Cardiac fibroblast (primary cell): ENCODE results near the gene MYO16.

Experiments used
- DNase-seq, 2 donors: peaks; one replicate each; pipeline versions ENCODE4 v3.0.0 to v3.0.0-alpha.2; 2010; ENCODE audit warnings: low read depth in 2 of 2
- H3K4me3 ChIP-seq, 2 donors: replicated peaks in 1 of 2; 1 replicate in 1 of 2; 2 replicates in 1 of 2; pipeline ENCODE4 v1.5.1; 2011; ENCODE audit warnings: low read depth in 2 of 2, low read length in 2 of 2, mild to moderate bottlenecking in 2 of 2, moderate library complexity in 1 of 2
- CTCF ChIP-seq: IDR thresholded peaks from one replicate; pipeline ENCODE4 v1.5.1; 2011; ENCODE audit warnings: low read depth, mild to moderate bottlenecking, low read length, inconsistent platforms

MYO16 gene

GRCh38 chr13:108711386-108711785 lies 82.0 kb downstream of the MYO16 start:
- no peak overlapping the region for H3K4me3 ChIP-seq
- TF ChIP-seq CTCF: no peak
- no peak for DNase-seq

DNA sequence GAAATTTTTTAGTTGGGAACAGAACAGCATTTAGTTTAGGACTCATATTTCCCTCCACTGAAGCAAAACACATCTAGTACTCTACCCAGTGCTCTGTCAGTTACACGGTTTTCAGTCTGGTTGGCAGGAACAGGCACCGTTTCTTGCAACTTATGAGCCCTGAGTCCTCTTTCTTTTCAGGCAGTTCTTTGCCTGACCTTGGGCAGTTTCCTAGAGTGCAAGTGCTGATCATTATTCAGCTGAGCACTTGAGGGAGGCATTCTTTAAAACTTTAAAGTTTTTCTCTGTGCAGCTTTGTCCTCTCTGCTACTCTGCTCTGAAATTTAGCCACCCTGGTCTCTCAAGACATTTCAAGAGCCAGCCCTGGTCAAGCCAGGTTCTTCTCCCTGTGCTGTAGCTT lies 96.1 kb downstream of the MYO16 start:
- no peak for DNase-seq
- TF ChIP-seq CTCF: no peak
- no peak overlapping the region for H3K4me3 ChIP-seq

- no peak for DNase-seq
- no peak overlapping the region for H3K4me3 ChIP-seq
- TF ChIP-seq CTCF: no peak
Measured at GRCh38 chr13:108728370-108728769, 99.0 kb downstream of the MYO16 start.

DNA sequence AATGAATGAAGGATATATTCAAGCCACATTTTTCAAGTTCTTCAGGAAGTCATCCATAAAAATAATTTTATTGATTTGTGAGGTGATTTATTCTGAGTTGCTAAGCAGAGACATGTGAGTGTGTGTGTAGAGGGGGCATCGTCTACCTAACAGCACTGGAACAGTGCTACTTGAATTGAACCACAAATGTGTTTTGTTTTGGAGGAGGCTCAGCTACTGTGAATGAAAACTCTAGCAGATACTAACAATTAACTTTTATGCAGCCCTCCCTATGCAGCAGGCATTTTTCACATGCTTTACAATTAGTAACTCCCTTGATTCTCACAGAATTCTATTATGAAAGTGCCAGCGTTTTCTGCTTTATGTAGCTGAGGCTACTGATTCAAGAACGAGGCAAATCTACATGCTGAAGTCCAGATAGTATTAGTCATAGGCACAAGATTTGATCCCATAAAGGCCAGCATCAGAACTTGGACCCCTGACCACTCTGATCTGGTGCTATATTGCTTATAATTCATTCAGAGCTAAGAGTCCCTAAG lies 103.7 kb downstream of the MYO16 start:
- DNase-seq: no peak
- no peak overlapping the region for H3K4me3 ChIP-seq
- TF ChIP-seq CTCF: no peak

DNA sequence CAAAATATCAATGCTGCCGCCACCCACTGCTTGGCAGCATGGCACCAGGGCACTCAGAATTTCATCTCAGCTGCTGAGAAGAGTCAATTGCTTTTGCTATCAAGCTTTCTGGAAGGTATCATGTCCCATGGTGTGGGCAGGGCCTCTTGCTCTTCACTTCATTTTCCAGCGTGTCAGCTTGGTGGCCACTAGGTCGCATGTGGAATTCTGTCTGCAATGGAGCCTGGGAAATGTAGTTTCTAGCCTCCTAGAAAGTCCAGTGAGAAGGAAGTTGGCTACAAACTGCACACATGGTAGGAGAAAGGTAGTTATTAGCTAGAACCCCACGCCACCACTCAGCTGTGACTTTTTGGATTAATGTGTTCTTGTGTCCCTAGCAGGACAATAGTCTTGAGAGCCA lies 105.3 kb downstream of the MYO16 start:
- TF ChIP-seq CTCF: no peak
- H3K4me3 ChIP-seq: no peak overlapping the region
- no peak for DNase-seq

DNA sequence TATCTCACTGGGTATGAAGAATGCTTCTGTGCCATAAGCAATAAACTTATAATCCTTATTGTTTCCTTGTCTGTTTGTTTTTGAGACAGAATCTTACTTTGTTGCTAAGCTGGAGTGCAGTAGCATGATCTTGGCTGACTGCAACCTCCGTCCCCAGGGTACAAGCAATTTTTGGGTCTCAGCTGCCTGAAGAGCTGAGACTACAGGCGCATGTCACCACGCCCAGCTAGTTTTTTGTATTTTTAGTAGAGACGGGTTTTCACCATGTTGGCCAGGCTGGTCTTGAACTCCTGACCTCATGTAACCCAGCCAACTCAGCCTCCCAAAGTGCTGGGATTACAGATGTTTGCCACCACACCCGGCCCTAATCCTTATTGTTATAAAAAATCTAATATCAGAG lies 112.5 kb downstream of the MYO16 start:
- TF ChIP-seq CTCF: no peak

More for the DNA sequence above, 112.5 kb downstream of the MYO16 start:
- no peak overlapping the region for H3K4me3 ChIP-seq
- no peak for DNase-seq
